Glutamatergic neuron (in vitro differentiated cells): ENCODE data around the gene SEPTIN6. TPM values are rescaled to one million over a fixed set of nuclear protein-coding genes. Genes with fewer than 3 reads are reported as not detected.
"Not testable (repeated sequence)": the region's sequence is repeated elsewhere in the genome, so short reads cannot be mapped to it uniquely, and the experiment has no call there.

Experiments
- DNase-seq: peaks from one replicate; pipeline ENCODE4 v3.0.0; 2022
- H3K27ac Mint-ChIP-seq: one replicate; pipeline ENCODE4 v1.8.0; 2020; ENCODE audit warnings: mild to moderate bottlenecking, mixed read lengths, inconsistent platforms; ENCODE audit not compliant: unreplicated experiment
- H3K27me3 Mint-ChIP-seq: one replicate; pipeline ENCODE4 v1.8.0; 2020; ENCODE audit warnings: mild to moderate bottlenecking, moderate library complexity, mixed read lengths, inconsistent platforms; ENCODE audit not compliant: unreplicated experiment
- H3K36me3 Mint-ChIP-seq: one replicate; pipeline ENCODE4 v1.8.0; 2020; ENCODE audit warnings: mild to moderate bottlenecking, mixed read lengths, inconsistent platforms; ENCODE audit not compliant: unreplicated experiment
- H3K4me1 Mint-ChIP-seq: one replicate; pipeline ENCODE4 v1.8.0; 2020; ENCODE audit warnings: mild to moderate bottlenecking, low read depth, mixed read lengths, inconsistent platforms; ENCODE audit not compliant: unreplicated experiment
- H3K4me3 Mint-ChIP-seq: one replicate; pipeline ENCODE4 v1.8.0; 2020; ENCODE audit warnings: mild to moderate bottlenecking, mixed read lengths, inconsistent platforms; ENCODE audit not compliant: unreplicated experiment
- H3K9me3 Mint-ChIP-seq: one replicate; pipeline ENCODE4 v1.8.0; 2020; ENCODE audit warnings: mild to moderate bottlenecking, moderate library complexity, mixed read lengths, inconsistent platforms; ENCODE audit not compliant: unreplicated experiment
- total RNA-seq: library from RNA; stranded (reverse); fragmentation: NEBNext Ultra II Directional; extraction: Animal tissue kit (Norgen Biotek cat#: 25700); gene quantifications from one replicate; pipeline ENCODE4 v1.2.1, GENCODE V29; 2021; ENCODE audit not compliant: unreplicated experiment
- TF ChIP-seq, protein P1 (sequence below): fragments of 200-600 bp; sonication (generic); IDR thresholded peaks from one replicate; pipeline ENCODE4 v1.5.0; 2021; ENCODE audit not compliant: partially characterized antibody, unreplicated experiment

The SEPTIN6 gene
- total RNA-seq, 1 donor from 2014 or later = 243 TPM

DNA sequence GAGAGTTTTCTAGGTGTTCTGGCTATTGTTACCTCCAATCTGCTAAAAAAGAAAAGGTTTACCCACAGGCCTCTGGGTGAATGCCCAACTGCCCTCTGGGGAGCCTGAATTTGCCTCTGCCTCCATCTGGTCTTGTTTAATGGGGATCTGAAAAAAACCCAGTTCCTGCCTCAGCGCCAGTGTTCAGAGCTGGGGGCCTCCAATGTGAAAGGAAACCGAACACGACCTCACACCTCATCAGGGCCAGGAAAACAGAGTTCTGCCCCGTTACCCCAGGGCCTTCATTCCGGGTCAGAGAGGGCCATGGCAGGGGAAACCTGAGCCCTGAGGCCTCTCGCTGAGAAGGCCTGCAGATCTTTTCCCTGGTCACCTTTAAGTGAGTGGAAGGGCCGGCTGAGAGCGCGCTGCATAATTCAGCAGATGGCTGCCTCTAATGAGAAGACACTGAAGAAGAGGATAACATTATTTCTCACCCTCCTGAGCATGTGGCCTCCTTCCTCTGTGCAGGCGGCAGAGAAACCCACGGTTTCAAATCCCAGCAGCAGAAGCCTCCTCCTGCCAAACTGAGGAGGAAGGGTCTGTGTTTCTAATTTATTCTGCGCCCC, 6.8 kb downstream of the SEPTIN6 start:
- DNase-seq = peak; percentile 49
- peaks cover 12% of the 10 kb centered on the region for H3K4me1 Mint-ChIP-seq
- H3K36me3 Mint-ChIP-seq = no peaks in the 10 kb centered on the region
- TF ChIP-seq, protein P1, sequence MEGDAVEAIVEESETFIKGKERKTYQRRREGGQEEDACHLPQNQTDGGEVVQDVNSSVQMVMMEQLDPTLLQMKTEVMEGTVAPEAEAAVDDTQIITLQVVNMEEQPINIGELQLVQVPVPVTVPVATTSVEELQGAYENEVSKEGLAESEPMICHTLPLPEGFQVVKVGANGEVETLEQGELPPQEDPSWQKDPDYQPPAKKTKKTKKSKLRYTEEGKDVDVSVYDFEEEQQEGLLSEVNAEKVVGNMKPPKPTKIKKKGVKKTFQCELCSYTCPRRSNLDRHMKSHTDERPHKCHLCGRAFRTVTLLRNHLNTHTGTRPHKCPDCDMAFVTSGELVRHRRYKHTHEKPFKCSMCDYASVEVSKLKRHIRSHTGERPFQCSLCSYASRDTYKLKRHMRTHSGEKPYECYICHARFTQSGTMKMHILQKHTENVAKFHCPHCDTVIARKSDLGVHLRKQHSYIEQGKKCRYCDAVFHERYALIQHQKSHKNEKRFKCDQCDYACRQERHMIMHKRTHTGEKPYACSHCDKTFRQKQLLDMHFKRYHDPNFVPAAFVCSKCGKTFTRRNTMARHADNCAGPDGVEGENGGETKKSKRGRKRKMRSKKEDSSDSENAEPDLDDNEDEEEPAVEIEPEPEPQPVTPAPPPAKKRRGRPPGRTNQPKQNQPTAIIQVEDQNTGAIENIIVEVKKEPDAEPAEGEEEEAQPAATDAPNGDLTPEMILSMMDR = no peak
- peaks cover 11% of the 10 kb centered on the region for H3K9me3 Mint-ChIP-seq
- peak overlapping the region; percentile 81 for H3K4me3 Mint-ChIP-seq
- H3K27ac Mint-ChIP-seq = peak overlapping the region; percentile 98
- H3K27me3 Mint-ChIP-seq = no peaks in the 10 kb centered on the region

DNA sequence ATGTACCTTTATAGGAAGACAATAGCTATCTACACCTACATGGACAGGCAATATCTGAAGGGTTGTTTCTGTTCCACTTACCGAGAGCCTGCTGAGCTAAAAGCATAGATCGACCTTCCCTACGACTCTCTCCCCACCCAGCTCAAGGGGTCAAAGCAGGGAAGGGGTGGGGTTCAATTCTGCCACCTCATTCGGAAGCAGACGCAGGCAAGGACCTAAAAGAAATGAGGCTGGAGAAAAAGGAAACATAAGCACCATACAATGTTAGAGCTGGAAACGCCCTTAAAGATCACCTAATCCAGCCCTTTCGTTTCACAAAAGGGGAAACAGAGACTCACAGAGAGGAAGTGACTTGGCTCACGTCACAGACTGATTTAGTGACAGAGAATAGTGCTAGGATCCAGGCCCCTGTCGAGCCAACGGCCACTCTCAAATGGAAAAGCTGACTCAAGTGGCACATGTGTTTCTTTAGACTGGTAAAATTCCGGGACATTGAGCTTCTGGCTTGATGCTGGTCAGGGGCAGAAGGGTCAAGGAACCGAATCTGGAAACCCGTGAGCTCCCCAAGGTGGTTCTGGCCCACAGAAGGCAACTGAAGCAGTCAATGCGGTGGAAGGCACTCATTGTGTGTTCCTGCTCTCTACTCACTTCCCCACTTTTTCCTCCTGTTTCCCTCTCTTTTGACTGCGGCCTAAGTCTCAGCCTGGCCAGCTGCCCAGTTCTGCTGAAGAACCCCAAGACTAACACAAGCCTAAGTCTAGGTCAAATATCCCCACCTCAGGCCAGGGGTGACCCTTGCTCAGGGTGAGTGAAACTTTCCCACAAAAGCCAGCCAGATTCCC, 7.5 kb downstream of the SEPTIN6 start:
- Mint-ChIP-seq H3K4me1 (peaks cover 16% of the 10 kb centered on the region), H3K4me3 (peak overlapping the region; percentile 81)
- TF ChIP-seq, protein P1 = no peak

DNA sequence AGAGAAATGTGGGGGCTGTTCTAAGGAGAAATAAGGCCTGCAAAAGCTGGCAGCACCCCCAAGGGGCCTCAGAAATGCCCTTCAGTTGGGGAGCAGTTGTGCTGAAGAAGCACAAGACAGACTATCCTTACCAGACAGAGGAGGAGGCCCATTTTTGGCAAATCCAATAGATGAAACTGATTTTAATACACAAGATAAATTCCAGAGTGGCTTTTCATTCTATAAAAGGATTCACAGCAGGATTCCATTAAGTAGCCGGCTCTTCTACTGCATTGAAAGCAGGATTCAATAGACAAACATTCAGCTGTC, 8.1 kb downstream of the SEPTIN6 start:
- TF ChIP-seq, protein P1 = no peak
- peak overlapping the region; percentile 63 for H3K4me3 Mint-ChIP-seq
- peaks cover 16% of the 10 kb centered on the region for H3K4me1 Mint-ChIP-seq
- no peaks in the 10 kb centered on the region for H3K27me3 Mint-ChIP-seq
- peak overlapping the region; percentile 98 for H3K27ac Mint-ChIP-seq
- DNase-seq = no peak
- H3K36me3 Mint-ChIP-seq = no peaks in the 10 kb centered on the region
- peaks cover 11% of the 10 kb centered on the region for H3K9me3 Mint-ChIP-seq

More for the DNA sequence above, 7.5 kb downstream of the SEPTIN6 start:
- Mint-ChIP-seq H3K27ac (peak overlapping the region; percentile 98), H3K36me3 (no peaks in the 10 kb centered on the region), H3K9me3 (peaks cover 11% of the 10 kb centered on the region), H3K27me3 (no peaks in the 10 kb centered on the region)
- no peak for DNase-seq

DNA sequence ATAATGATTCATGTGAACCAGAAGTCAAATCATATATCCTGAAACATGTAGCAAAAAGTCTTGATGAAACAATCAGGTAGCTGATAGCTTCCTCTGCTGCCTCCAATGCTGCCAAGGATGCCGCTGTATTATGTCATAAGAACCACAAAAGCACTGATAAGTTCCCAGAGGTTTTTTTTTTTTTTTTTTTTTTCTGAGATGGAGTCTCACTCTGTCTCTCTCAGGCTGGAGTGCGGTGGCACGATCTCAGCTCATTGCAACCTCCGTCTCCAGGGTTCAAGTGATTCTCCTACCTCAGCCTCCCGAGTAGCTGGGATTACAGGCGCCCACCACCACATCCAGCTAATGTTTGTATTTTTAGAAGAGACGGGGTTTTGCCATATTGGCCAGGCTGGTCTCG, 8.7 kb downstream of the SEPTIN6 start:
- not testable (repeated sequence) for H3K36me3 Mint-ChIP-seq, DNase-seq, H3K4me3 Mint-ChIP-seq, H3K27me3 Mint-ChIP-seq
- Mint-ChIP-seq H3K27ac (peak overlapping the region; percentile 98), H3K9me3 (peaks cover 11% of the 10 kb centered on the region), H3K4me1 (peaks cover 16% of the 10 kb centered on the region)

DNA sequence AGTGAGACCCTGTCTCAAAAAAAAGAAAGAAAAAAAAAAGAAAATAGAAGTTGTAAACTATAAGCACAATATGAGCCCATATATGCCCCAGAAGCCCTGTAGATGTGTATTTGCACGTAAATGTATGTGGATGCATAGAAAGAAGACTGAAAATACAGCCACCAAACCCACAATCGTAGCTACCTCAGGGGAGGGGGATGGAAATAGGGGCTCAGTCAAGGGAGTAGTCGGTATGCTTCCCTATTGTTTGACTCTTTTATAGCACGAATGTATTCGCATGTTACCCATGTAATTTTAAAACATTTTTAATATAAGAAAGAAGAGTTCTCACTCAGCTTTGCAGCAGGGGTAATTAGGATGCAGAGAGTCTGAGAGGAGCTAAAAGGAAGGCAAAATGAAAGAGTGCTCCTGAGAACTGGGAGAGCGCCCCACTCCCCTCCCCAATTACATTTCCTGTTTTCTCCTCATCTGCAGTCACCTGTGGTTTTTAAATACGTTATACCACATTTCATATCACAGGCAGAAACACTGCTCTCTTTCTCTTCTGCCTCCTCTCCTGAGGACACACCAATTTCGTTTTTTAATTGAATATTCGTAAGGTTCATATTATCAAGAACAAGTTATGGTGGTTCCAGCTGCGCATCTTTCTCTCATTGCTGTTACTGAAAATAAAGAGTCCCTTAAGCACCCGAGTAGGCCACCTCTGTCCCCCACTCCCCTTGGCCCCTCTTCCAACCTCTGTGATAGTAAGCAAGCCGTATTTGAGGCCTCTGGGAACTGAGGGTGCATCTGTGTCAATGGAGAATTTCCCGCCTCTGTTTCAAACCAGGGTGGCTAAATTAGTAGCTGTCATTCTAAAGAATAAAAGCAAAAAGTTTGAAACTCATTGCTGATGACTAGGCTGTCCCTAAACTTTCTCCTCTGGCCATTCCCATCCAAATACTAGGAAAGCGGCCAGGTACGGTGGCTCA, 10.7 kb downstream of the SEPTIN6 start:
- H3K9me3 Mint-ChIP-seq = peaks cover 11% of the 10 kb centered on the region
- H3K4me3 Mint-ChIP-seq = no peak overlapping the region
- no peak overlapping the region for H3K27ac Mint-ChIP-seq
- peaks cover 16% of the 10 kb centered on the region for H3K4me1 Mint-ChIP-seq
- H3K36me3 Mint-ChIP-seq = no peaks in the 10 kb centered on the region
- H3K27me3 Mint-ChIP-seq = no peaks in the 10 kb centered on the region
- no peak for DNase-seq
- TF ChIP-seq, protein P1 = no peak
